Brain pericyte (primary cell): Measurements from ENCODE around the gene TOR1B.

Experiments used
- DNase-seq: peaks from one replicate; pipeline ENCODE4 v3.0.0-alpha.2; 2012; ENCODE audit warnings: low read depth, low spot score

Gene TOR1B

DNA sequence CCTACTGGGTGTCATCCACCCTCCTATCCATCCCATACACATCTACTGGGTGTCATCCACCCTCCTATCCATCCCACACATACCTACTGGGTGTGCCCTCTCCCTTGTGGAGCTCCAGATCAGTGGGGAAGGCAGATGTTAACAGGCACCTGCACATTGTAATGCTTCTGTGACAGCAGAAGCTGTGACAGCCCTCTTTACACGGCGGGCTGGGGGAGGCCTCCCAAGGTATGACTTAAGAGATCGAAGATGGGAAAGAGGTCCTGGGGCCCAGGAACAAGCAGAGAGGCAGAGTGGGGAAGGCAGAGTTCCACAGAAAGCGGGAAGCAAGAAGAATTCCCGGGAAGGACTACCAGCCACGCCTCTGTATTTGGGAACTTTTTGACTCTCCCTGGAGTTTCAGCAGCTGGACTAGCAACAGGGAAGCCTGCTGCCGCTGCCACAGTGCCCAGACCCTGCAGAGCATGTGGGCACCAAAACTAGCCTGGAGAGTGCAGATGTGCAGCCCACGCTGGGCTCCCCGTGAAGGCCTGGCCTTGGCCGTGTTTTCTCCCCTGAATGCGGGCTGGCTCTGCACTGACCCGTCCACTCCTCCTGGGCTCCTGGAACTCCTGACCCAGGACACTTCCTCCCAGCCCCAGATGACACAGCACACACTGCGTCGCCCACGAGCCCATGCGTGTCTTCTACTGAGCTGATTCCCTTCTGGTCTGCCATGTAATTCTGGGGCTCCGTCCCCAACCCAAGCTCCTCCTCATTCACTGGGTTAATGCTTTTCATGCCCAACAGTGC lies 11.6 kb downstream of the TOR1B start:
- DNase-seq, result no peak

DNA sequence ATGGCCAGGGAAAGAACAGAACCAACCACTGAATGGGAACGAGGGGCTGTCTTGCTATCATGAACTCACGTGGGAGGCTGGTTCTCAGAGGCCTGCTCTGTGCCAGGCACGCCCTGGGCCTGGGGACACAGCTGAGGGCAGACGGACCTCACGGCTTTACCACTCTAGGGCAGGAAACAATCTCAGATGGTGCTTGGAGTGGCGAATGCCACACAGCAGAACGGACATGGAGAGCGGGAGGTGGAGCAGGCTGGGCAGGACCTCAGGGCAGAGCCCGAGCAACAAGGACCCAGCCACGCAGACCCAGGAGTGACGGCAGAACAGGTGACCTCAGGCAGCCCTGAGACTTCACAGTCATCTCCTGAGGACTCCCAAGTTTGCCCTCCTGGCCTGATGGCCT lies 12.3 kb downstream of the TOR1B start:
- DNase-seq, result no peak

DNA sequence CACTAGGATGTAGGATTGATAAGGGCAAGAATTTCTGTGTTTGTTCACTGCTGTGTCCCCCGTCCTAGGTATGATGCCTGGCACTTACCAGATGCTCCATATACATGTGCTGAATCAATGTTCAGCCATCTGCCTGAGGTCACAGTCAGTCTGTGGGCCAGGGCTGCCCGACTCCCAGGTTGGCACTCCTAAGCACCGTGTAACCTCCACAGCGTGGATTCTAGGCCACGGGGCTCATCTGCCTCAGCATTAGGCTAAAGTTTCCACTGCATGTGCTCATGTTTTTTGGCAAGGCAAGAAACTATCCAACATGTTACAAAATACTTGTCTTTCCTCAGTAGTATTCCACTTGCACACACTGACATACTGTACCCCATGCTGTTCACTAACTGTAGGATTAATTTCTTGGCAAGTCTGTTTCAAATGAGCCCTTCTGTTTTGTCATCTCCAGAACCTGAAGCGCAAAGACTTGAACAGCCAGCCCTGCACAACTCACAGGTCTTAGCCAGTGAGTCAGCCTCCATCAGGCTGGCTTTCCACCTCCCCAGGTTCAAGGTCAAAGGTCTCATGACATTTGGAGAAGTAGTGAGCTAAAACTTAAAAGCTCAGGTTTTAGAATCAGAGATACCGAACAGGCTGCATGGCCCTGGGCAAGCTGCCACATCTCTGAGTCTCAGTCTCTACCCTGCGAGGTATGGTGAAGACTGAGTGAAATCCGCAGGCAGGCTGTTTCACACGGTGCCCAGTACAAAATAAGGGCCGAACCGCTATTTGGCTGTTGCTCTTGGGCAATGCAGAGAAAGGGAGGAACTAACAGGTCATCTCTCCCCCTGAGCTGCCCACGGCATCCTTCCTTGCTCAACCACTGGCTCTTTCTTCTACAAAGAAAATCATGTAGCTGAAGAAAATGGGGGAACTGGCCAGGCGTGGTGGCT lies 13.8 kb downstream of the TOR1B start:
- DNase-seq, result no peak

DNA sequence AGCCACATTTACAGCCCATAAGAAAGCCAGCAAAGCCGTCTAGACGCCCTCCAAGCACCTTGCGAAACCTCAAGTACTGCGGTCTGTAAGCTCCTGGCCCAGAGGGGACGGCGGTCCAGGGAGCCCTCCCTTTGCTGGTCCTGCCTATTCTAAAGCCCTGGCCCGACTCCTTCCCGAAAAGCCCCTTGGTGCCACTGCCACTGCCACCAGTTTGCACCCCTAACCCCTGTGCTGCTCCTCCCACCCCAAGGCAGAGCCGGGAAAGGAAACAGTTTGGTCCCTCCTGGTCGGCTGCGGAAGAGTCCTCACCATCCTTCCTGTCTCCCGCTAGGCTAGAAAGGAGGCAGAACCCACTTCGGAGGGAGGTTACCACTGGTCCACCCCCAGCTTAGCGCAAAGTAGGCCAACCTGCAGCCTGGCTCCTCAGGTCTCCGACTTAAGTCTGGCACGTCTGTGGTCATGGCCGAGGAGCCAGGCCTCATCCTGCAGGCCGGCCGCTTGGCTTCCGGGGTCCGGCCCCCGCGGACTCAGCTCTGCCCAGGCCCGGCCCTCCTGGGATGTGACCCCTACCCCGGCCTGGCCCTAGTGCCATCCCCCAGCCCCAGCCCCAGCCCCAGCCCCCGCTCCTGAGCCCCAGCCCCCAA lies 20.0 kb downstream of the TOR1B start:
- no peak for DNase-seq

DNA sequence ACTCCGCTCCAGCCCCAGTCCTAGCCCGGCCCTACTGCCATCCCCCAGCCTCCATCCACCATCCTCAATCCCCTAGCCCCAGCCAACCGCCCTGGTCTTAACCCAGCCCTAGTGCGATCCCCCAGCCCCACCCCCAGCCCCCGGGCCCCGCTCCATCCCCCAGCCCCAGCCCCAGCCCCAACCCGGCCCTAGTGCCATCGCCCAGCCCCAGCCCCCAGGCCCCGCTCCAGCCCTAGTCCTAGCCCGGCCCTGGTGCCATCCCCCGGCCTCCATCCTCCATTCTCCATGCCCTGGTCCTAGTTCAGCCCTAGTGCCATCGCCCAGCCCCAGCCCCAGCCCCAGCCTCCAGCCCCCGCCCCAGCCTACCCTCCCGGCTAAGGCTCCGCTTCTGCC lies 20.6 kb downstream of the TOR1B start:
- no peak for DNase-seq

DNA sequence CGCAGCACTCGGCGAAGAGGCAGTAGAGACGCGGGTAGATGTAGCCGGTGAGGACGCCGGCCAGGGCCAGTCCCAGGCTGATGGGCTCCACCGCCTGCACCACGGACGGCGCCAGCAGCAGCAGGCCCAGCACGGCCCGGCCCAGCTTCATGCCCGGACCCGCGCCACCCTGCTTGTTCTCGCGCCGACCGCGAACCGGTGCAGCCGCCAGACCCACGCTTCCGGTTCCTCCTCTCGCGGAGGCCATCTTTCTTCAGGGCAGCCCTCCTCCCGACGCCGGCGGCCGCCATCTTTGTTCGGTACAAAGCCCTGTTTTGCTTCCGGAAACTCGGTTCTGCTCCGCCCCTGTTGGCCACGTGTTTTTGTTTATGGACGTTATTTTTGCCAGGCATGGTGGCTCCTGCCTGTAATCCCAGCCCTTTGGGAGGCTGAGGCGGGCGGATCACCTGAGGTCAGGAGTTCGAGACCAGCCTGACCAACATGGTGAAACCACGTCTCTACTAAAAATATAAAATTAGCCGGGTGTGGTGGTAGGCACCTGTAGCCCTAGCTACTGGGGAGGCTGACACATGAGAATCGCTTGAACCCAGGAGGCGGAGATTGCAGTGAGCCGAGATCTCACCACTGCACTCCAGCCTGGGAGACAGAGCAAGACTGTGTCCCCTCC lies 21.1 kb downstream of the TOR1B start, which contains the start of gene TOR1A:
Gene TOR1A, minus strand, starts transcription at position 202 of the 667 bp plus-strand sequence. Its CDS starts 51 bp downstream, at position 151.
- DNase-seq, result peak; percentile 80

DNA sequence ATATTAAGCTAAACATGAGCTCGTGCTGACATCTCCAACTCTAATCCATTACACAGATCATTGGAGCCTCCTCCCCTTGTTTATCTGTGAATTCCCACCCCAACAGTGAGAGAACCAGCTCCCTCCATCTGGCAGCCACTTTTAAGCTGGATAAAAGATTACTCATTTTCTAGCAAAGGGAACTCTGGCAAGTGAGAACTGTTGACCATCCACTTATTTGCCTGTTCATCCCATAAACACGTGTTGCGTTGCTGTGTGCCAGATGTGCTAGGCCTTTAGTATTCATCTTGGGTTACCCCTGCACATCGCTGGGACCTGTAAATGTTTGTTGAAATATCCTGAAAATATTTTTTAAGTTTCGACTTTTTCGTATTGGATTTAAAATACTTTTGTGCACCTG lies 23.4 kb downstream of the TOR1B start:
- DNase-seq, result no peak

DNA sequence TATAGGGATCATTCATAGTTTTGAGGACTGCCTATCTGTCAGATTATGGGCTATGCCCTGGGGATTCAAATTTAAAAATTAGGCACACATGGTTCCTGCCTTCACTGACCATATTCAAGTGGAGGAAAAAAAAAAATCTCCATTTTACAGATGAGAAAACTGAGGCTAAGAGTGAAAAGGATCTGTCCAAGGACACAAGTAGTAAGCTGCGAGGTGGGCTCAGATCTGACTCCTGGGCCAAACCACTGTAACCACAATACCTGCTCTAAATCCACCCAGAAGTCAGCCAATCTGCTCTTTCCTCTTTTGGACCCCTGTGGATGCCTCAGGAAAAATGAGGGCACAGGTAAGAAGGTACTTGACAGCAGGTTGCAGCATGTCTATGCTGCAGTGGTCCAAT lies 23.8 kb downstream of the TOR1B start:
- DNase-seq, result no peak

DNA sequence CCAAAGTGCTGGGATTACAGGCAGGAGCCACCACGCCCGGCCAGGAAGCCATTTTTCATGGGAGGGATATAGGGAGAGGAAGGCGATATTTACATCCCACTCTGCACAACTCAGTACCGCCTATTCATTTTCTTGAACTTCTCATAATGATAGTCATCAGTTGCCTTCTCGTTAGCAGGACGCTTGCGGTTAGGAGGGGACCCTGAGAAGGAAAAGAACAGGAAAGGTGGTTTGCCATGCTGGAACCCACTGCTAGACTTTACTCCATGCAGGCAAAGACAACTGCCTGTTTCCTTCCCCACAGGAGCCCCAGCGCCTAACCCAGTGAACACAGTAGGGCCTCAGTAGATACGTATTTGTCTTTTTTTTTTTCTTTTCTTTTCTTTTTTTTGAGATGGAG lies 25.1 kb downstream of the TOR1B start:
- DNase-seq, result no peak

DNA sequence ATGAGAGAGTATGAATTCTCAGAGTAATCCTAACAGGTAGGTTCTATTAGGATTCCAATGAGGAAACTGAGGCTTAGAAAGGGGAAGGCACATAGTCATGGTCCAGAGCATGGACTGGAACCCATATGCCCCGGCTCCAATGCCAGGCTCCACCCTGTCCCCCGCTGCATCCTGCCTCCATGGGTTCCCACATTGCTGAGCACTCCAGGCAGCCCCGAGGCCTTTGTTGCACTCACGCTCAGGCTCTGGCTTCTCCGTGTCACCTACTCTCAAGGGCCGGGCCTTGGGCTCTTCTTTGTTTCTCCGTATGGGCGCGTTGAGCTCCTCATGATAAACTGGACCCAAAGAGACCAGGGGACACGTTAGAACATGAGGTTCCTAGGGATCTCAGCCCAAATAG lies 26.0 kb downstream of the TOR1B start:
- no peak for DNase-seq

DNA sequence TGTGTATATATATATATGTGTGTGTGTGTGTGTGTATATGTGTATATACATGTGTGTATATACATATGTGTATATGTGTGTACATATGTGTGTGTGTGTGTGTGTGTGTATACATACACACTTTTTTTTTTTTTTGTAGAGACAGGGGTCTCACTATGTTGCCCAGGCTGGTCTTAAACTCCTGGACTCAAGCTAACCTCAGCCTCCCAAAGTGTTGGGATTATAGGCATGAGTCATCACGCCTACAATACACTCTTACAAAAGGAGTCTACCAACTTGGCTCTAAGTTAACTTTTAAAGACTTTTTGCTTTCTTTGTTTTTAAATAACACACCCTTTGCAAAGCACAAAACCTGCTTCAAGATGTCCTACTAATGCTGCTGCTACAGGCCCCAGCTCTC lies 30.0 kb downstream of the TOR1B start:
- no peak for DNase-seq

DNA sequence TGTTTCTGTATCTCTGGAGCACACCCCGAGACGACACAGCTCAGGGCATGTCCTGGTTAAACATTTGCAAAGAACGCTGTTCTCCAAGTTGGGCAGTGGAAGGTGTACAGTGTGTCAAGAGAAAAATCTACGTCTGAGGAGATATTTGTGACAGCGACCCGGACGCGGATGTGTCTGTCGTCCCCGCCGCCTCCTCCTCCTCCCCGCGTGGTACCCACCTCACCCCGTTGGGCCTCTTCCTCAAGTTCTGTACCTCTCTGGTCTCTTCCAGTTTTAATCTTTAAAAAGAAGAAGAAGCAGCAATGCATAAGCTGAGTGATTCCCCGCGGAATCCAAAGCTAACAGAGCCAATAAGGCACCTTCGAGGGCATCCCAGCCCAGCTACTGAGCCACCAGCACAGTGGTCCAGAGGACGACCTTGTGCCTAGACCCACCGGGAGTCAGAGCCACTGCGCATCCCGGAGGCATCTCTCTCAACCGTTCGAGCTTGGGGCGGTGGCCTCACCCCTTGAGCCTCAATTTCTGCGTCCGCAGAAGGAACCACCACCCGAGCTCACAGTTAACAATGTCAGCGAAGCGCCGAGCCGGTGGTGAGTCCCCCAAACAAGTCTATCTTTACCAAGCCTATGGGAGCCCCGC lies 31.6 kb downstream of the TOR1B start:
- no peak for DNase-seq

DNA sequence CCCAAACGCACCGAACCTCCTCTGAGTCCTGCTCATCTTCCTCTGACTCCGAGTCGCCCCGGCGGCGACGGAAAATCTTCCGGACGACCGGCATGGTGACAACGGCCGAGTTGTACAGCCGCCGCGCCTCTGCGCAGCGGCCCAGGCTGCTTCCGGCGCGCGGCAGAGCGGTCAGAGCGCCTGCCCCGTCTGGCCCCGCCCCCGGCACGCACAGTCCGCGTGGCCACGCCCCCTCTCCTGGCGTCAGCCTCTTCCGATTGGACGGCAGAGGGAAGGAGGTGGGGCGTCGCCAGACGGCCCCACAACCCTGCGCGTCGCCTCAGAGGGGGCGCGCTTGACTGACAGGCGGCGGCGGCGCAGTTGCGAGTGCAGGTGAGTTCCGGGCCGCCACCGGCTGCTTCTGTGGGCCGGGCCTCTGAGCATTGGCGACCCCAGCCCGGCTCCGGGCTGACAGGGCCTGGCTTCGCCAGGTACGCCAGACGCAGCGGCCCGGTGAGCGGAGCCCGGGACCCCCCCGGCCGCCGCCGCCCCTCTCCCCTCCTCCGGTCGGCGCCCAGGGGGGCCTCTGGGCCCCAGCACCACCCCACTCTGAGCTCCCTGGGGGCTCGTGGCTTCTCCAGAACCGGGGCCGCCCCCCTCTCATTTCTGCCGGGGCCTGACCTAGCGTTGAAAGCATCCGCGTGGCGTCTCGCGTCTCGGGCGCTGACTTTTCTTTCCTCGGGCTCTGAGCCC lies 32.3 kb downstream of the TOR1B start, which contains the start of the genes C9orf78 and USP20:
Gene C9orf78, minus strand, starts transcription at position 148 of the 732 bp plus-strand sequence. Its CDS starts 54 bp downstream, at position 94.
Gene USP20, plus strand, starts transcription at position 331 of the 732 bp plus-strand sequence. CDS start 17,098 bp downstream, outside the sequence.
- DNase-seq, result peak; percentile 81

DNA sequence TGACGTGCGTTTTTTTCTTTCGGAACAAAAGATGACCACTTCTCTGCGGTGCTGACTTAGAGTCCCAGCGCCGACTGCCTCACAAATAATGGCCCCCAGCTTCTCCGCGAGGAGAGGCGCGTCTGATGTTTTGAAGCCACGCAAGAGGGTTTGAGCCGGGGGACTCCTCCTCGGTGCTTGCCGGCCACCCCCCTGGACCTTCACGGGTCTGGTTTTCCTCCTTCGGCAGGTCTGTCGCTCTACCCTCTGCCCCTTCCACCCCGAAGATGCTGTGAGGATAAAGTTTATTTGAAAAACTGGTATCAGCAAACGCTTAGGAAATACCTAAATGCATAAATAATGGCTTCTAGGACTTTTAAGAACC lies 32.9 kb downstream of the TOR1B start:
- DNase-seq, result no peak

DNA sequence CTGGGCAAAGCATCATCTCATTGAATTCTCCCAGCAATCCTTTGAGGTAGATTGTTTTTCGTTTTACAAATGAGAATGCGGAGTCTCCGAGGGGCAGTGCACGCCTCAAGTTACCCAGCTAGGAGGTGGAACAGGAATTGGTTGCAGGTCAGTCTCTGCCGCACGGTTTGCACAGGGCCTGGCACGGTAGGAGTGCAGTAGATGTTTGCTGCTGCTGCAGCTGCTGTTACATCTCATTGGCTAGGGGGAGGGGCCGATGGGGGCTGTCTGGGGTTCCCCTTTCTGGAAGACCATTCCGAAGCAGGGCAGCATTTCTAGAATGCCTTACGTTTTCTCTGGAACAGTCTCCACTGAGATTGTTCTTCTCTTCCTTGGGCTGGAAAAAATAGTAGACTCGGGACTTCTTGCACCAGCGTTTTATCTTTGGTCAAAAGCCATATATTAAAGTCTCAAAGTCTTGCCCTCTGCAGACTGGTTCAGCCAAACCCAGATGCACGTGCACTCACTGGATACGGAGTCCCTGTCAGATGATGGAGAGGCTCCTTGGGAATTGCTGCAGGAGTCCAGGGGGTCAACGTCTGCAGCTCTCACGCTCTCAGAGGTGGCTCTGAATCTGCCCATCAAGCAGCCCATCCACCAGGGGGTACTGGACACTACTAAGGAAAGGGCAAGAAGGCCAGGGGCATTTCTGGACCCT lies 33.5 kb downstream of the TOR1B start:
- no peak for DNase-seq

DNA sequence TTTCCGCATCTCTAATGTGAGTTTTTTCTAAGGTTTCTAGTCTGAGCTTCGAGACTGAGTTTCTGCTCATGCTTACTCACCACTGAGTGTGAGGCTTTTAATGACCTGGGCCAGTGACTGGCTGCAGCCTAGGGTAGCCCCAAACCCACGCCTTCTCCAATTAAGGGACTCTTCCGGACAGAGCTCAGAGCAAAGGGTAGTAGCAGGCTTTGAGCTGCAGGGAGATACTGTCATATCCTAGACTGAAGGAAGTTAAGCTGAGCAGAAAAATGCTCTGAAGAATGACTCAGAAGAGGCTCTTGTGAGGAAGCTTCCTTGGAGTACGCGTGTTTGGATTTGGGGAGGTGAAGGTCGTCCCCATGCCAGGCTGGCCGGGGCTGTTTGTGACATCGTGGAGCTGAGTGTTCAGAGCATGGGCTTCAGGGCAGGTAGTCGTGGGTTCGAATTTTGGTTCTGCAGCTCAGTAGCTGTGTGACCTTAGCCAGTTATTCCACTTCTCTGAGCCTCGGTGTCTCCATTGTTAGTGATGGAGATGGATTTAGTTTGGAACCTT lies 35.8 kb downstream of the TOR1B start:
- DNase-seq, result no peak

DNA sequence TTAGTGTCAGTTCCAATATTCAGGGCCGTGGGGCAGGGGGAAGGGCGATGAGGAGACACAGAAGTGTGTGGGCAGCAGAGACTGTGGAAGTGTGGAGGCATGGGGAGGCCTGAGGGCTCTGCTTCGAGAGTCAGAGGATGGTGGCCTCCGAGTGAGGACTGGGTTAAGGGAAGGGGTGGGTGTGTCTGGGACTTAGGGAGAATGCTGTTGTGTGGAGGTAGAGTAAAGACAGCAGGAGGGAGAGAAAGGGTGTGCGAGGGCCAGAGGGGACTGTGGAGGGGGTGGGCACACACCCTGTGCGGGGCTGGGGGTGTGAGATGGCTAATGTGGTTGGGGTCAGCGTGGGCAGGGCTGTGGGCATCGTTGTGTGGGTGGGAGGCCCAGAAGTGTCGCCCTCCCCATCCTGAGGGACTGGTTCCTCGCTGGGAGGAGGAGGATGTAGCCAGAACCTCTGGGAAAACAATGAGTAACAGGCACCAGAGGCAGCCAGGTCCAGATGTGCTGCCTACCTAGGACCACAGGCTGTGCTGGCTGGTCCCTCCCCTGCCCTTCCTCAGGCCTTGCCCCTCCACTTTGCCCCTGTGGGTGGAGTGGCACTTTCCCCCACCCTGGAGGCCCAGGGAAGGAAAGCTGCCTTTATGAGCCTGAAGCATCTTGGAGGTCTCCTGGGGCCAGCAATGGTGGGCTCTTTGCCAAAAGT lies 36.5 kb downstream of the TOR1B start:
- no peak for DNase-seq

DNA sequence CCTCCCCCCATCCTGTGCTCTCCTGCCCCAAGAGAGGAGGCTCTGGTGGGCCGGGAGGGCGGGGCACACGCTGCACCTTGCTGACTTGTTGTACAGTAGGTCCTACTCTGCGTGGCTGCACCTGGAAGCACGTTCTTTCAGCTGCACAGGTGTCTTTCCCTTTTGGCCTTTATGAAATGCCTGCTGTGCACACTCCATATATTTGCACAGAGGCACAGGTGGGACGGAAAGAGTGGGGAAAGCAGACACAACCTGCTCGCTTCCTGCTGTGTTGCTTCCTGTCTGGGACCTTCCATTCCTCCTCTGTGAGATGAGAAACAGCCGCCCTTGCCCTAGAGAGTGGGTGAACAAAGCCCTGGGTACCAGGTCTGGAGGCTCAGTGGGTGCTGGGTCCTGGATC lies 37.0 kb downstream of the TOR1B start:
- DNase-seq, result no peak

DNA sequence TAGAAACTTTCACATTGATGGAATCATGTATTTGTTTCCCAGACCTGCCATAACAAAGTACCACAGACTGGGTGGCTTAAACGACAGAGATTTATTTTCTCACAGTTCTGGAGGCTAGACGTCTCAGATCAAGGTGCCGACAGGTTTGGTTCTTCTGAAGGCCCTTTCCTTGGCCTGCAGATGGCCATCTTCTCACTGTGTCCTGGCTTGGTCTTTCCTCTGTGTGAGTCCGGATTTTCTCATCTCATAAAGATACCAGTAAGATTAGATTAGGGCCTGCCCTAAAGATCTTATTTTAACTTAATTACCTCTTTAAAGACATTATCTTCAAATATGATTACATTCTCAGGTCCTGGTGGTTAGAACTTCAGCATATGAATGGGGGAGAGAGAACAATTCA lies 38.1 kb downstream of the TOR1B start:
- no peak for DNase-seq
